Measurements from ENCODE around the gene RBM34.

The RBM34 gene

GRCh38 chr1:235129774-235130570, 31.1 kb downstream of the RBM34 start:
- TF ChIP-seq CTCF (IDR thresholded peaks at IDR 0.05; ENCODE audit: extremely low read depth, insufficient read depth, missing control alignments), result no peak
- in situ Hi-C loops (cut with MboI; ENCODE audit: low pct_unique_long_range_greater_than_20kb, low sequenced_read_pairs, unreplicated experiment), result no loop called here
- DNase-seq (ENCODE audit: low spot score), result no peak

- peak; percentile 97 for DNase-seq (ENCODE audit: low spot score)
- in situ Hi-C loops (cut with MboI; ENCODE audit: low pct_unique_long_range_greater_than_20kb, low sequenced_read_pairs, unreplicated experiment), result no loop called here
- TF ChIP-seq CTCF (IDR thresholded peaks at IDR 0.05; ENCODE audit: extremely low read depth, insufficient read depth, missing control alignments), result no peak
Measured at GRCh38 chr1:235128456-235129328, 32.4 kb downstream of the RBM34 start, which contains the start of gene TOMM20. TSS of gene TOMM20 (minus strand) at chr1:235128837. CDS start at chr1:235128715, 122 bp downstream.

- no peak for DNase-seq (ENCODE audit: low spot score)
- TF ChIP-seq CTCF (IDR thresholded peaks at IDR 0.05; ENCODE audit: extremely low read depth, insufficient read depth, missing control alignments), result no peak
- in situ Hi-C loops (cut with MboI; ENCODE audit: low pct_unique_long_range_greater_than_20kb, low sequenced_read_pairs, unreplicated experiment), result no loop called here
Measured at GRCh38 chr1:235127732-235128455, 33.2 kb downstream of the RBM34 start.

- in situ Hi-C loops (cut with MboI; ENCODE audit: low pct_unique_long_range_greater_than_20kb, low sequenced_read_pairs, unreplicated experiment), result no loop called here
- no peak for TF ChIP-seq CTCF (IDR thresholded peaks at IDR 0.05; ENCODE audit: extremely low read depth, insufficient read depth, missing control alignments)
- no peak for DNase-seq (ENCODE audit: low spot score)
Measured at GRCh38 chr1:235127203-235127602, 33.8 kb downstream of the RBM34 start.

GRCh38 chr1:235124665-235125064, 36.4 kb downstream of the RBM34 start:
- no peak for DNase-seq (ENCODE audit: low spot score)
- in situ Hi-C loops (cut with MboI; ENCODE audit: low pct_unique_long_range_greater_than_20kb, low sequenced_read_pairs, unreplicated experiment), result no loop called here
- no peak for TF ChIP-seq CTCF (IDR thresholded peaks at IDR 0.05; ENCODE audit: extremely low read depth, insufficient read depth, missing control alignments)

- no peak for TF ChIP-seq CTCF (IDR thresholded peaks at IDR 0.05; ENCODE audit: extremely low read depth, insufficient read depth, missing control alignments)
- in situ Hi-C loops (cut with MboI; ENCODE audit: low pct_unique_long_range_greater_than_20kb, low sequenced_read_pairs, unreplicated experiment), result no loop called here
- DNase-seq (ENCODE audit: low spot score), result no peak
Measured at GRCh38 chr1:235124111-235124510, 36.9 kb downstream of the RBM34 start.

Measured in GM13977 (cell line).